DOHH2 (cell line): ENCODE results near the gene SIRT2.

Experiments
- H3F3A ChIP-seq: fragments of 200-600 bp; sonication (generic), shearing (Covaris generic); 2 replicates; pipeline ENCODE4 v1.6.0; 2016; ENCODE audit warnings: antibody characterized with exemption, mild to moderate bottlenecking; ENCODE audit not compliant: control insufficient read depth, insufficient read depth
- H3K27ac ChIP-seq: fragments of 200-600 bp; sonication (generic); 2 replicates; pipeline ENCODE4 v1.5.1; 2014; ENCODE audit warnings: low read depth, mild to moderate bottlenecking, low read length, moderate library complexity
- H3K27me3 ChIP-seq: fragments of 200-600 bp; sonication (generic); 2 replicates; pipeline ENCODE4 v1.6.1; 2014; ENCODE audit warnings: mild to moderate bottlenecking, low read length, mixed read lengths; ENCODE audit not compliant: control insufficient read depth
- H3K36me3 ChIP-seq: fragments of 200-600 bp; sonication (generic); 2 replicates; pipeline ENCODE4 v1.6.1; 2014; ENCODE audit warnings: mild to moderate bottlenecking, low read length, moderate library complexity, mixed read lengths; ENCODE audit not compliant: control insufficient read depth
- H3K4me1 ChIP-seq: fragments of 200-600 bp; sonication (generic); 2 replicates; pipeline ENCODE4 v1.6.1; 2014; ENCODE audit warnings: mild to moderate bottlenecking, low read length, mixed read lengths; ENCODE audit not compliant: control insufficient read depth
- H3K4me2 ChIP-seq: fragments of 200-600 bp; sonication (generic); 2 replicates; pipeline ENCODE4 v1.6.0; 2014; ENCODE audit warnings: mild to moderate bottlenecking, low read length, moderate library complexity
- H3K4me3 ChIP-seq: fragments of 200-600 bp; sonication (generic); 2 replicates; pipeline ENCODE4 v1.5.1; 2014; ENCODE audit warnings: mild to moderate bottlenecking, low read length, mixed read lengths
- H3K79me2 ChIP-seq: fragments of 200-600 bp; sonication (generic); 2 replicates; pipeline ENCODE4 v1.6.1; 2014; ENCODE audit warnings: mild to moderate bottlenecking, low read length, mixed read lengths; ENCODE audit not compliant: control insufficient read depth
- H3K9me2 ChIP-seq: fragments of 200-600 bp; sonication (generic); replicated peaks from 2 replicates; pipeline ENCODE4 v1.6.1; 2014; ENCODE audit warnings: mild to moderate bottlenecking, low read length, mixed read lengths; ENCODE audit not compliant: control insufficient read depth
- H3K9me3 ChIP-seq: fragments of 200-600 bp; sonication (generic); 2 replicates; pipeline ENCODE4 v1.6.1; 2014; ENCODE audit warnings: antibody characterized with exemption, low read length, mixed read lengths; ENCODE audit not compliant: control insufficient read depth, insufficient read depth
- H4K20me1 ChIP-seq: fragments of 200-600 bp; sonication (generic); 2 replicates; pipeline ENCODE4 v1.6.0; 2014; ENCODE audit warnings: low read depth, mild to moderate bottlenecking, antibody characterized with exemption, low read length, moderate library complexity; ENCODE audit not compliant: control insufficient read depth, insufficient read depth
- CTCF ChIP-seq: fragments of 200-600 bp; sonication (generic); IDR thresholded peaks from one replicate; pipeline ENCODE4 v1.5.1; 2014; ENCODE audit warnings: antibody characterized with exemption, mild to moderate bottlenecking, low read depth, low read length; ENCODE audit not compliant: poor library complexity, severe bottlenecking
- EZH2phosphoT487 ChIP-seq: fragments of 200-600 bp; sonication (generic); IDR thresholded peaks from 2 replicates; pipeline ENCODE4 v1.6.1; 2017; ENCODE audit warnings: borderline replicate concordance, mild to moderate bottlenecking, antibody characterized with exemption, low read length, moderate library complexity, mixed read lengths

Gene SIRT2

GRCh38 chr19:38868551-38868950, 30.9 kb downstream of the SIRT2 start:
- Histone ChIP-seq H3K9me3 (no peaks in the 10 kb centered on the region), H4K20me1 (no peaks in the 10 kb centered on the region), H3K4me1 (peaks cover 72% of the 10 kb centered on the region), H3K27me3 (no peaks in the 10 kb centered on the region), H3K4me2 (peak overlapping the region; percentile 100), H3F3A (peaks cover 49% of the 10 kb centered on the region), H3K9me2 (no peaks in the 10 kb centered on the region), H3K79me2 (peaks cover 24% of the 10 kb centered on the region), H3K36me3 (peaks cover 30% of the 10 kb centered on the region), H3K27ac (peak overlapping the region; percentile 78), H3K4me3 (peak overlapping the region; percentile 97)
- TF ChIP-seq CTCF: no peak
- TF ChIP-seq EZH2phosphoT487: no peak

GRCh38 chr19:38867171-38867780, 32.1 kb downstream of the SIRT2 start:
- H3K4me3 ChIP-seq: peak overlapping the region; percentile 20; the same call in 1 of the 2 replicates
- peaks cover 80% of the 10 kb centered on the region for H3K4me1 ChIP-seq
- H3K9me2 ChIP-seq: no peaks in the 10 kb centered on the region
- no peaks in the 10 kb centered on the region for H3K9me3 ChIP-seq
- H3K27me3 ChIP-seq: no peaks in the 10 kb centered on the region
- no peak for TF ChIP-seq EZH2phosphoT487
- TF ChIP-seq CTCF: no peak
- peaks cover 24% of the 10 kb centered on the region for H3K79me2 ChIP-seq
- no peaks in the 10 kb centered on the region for H4K20me1 ChIP-seq
- H3K27ac ChIP-seq: peak overlapping the region; percentile 98
- peak overlapping the region; percentile 86 for H3K4me2 ChIP-seq
- H3K36me3 ChIP-seq: peaks cover 30% of the 10 kb centered on the region
- peaks cover 54% of the 10 kb centered on the region for H3F3A ChIP-seq

- Histone ChIP-seq H3K27me3 (no peaks in the 10 kb centered on the region), H3F3A (peaks cover 53% of the 10 kb centered on the region), H4K20me1 (no peaks in the 10 kb centered on the region)
Observed at GRCh38 chr19:38862321-38863059, 36.9 kb downstream of the SIRT2 start.

More at GRCh38 chr19:38862321-38863059, 36.9 kb downstream of the SIRT2 start:
- no peak overlapping the region for H3K4me2 ChIP-seq
- H3K9me3 ChIP-seq: no peaks in the 10 kb centered on the region
- H3K4me3 ChIP-seq: no peak overlapping the region
- H3K9me2 ChIP-seq: no peaks in the 10 kb centered on the region
- peaks cover 3% of the 10 kb centered on the region for H3K36me3 ChIP-seq
- peak overlapping the region; percentile 7; the same call in 1 of the 2 replicates for H3K27ac ChIP-seq
- peaks cover 81% of the 10 kb centered on the region for H3K4me1 ChIP-seq
- peaks cover 5% of the 10 kb centered on the region for H3K79me2 ChIP-seq
- TF ChIP-seq CTCF (no peak), EZH2phosphoT487 (no peak)
